Activated CD4-positive, alpha-beta T cell treated with anti-CD3 and anti-CD28 coated beads for 24 hours (primary cell): Measurements from ENCODE around the gene CYGB.
A peak's percentile ranks its signal among the peaks of the same experiment; 100 is the strongest.

Source experiments
- DNase-seq, 2 donors: peaks; one replicate each; pipeline ENCODE4 v3.0.0-alpha.2; 2020; ENCODE audit warnings: low read depth in 2 of 2

The CYGB gene

GRCh38 chr17:76537578-76538280 is at the start of gene CYGB:
Gene CYGB, minus strand, starts transcription at chr17:76537709. Its CDS starts 167 bp downstream, at chr17:76537542.
- DNase-seq: no peak

DNA sequence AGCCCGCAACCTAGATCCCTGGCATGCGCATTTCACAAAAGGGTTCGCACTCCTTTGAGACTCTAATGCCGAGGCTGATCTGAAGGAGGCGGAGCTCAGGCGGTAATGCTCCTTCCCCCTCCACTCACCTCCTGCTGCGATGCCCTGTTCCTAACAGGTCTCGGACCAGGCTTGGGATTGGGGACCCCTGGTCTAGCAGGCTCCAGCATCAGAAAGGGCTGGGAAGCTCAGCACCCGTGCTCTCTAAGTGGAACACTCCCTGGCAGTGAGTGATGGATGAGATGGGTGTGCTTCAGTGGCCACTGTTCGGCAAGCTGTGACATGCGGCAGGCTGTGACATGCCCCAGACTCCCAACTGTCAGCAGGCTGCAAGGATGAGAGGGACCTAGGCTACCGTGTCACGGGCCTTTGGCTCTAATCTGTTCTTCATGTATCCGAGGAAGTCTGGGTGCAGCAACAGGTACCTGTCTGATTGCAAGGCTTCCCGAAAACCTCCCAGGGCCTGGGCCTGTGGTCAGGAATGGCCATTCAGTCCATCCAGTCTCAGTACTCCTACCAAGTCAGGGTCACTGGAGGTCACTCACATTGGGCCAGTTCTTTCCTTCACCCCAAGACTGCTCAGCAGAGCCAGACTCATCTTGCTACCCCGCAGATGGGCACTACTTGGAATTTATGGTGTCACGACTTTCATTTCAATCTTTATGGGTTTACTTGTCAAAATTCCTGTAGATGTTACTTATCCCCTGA is 49.4 kb upstream of the CYGB start:
- no peak for DNase-seq

- DNase-seq: peak in 1 of 2 donors; percentile 22
Observed at GRCh38 chr17:76585649-76586593, 48.4 kb upstream of the CYGB start, which contains the start of gene ST6GALNAC2. Gene ST6GALNAC2, minus strand, starts transcription at chr17:76585860. Its CDS starts 52 bp downstream, at chr17:76585808.

DNA sequence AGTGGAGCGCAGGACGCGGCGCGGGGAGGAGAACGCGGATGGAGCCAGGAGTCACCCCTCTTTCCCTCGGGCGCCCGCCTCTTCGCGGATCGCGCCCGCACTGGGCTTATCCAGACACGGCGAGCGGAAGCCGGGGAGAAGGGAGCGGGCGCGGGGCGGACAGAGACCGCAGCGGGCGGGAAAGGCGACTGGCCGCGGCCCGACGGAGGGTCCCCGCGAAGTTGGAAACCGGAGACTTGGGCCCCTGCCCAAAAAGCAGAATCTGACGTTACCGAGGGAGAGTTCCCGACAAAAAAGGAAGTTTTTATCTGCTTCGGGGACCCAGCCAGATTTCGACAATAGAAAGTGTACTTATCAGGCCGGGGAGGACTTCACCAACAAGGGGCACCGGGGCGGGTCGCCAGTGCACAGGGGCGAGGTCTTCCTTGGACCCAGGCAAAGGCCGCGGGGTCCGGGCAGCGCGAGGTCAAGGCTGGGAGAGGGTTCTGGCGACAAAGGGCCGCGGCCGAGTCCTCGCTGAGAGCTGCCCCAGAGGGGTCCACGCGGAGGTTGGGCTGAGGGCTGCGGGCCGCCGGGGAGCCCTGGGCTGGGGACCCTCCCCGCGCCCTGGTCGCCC is 47.6 kb upstream of the CYGB start:
- no peak for DNase-seq

DNA sequence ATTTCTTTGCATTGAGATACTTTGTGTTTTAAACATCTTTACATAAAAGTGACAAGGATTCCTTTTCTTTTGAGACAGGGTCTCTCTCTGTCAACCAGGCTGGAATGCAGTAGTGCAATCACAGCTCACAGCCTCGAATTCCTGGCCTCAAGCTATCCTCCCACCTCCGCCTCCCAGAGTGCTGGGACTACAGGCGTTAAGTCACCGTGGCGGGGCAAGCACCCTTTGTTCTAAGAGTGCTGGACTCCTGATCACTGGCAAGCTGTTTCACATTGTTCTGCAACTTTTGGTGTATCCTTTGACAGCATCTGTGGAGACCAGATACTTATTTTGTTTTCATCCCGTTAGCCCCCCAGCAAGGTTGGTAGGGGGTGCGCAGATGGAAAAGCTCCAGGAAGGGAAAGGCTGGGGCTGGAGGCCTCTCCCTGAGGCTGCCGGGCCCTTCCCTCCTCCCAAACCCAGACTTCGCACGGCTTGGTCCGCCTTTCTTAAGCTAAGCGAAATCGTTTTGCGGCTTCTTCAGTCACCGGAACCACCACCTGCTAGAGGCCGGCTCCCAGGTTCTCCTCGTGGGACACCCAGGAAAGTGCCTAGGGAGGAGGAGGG is 47.0 kb upstream of the CYGB start:
- DNase-seq: no peak

- DNase-seq: no peak
Observed at GRCh38 chr17:76582660-76583059, 45.2 kb upstream of the CYGB start.

DNA sequence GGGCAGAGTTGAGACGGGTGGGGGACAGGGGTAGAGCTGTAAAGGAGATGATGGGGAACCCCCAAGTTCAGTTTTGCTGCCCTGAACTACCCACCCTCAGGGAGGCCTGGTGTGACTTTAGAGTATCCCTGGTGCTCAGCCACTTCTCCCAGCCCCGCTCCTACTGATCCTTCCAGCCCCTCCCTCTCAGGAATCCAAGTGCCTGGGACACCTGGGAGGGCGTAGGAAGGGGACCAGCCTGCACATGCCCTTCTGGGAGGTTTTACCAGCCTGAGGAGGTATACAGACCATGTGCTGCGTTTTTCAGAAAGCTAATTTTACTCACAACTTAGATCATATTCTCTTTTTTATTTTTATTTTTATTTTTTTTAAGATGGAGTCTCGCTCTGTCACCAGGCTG is 44.0 kb upstream of the CYGB start:
- no peak for DNase-seq

GRCh38 chr17:76579281-76579680 is 41.8 kb upstream of the CYGB start:
- DNase-seq: no peak

- DNase-seq: no peak
Observed at GRCh38 chr17:76578376-76578775, 40.9 kb upstream of the CYGB start.

DNA sequence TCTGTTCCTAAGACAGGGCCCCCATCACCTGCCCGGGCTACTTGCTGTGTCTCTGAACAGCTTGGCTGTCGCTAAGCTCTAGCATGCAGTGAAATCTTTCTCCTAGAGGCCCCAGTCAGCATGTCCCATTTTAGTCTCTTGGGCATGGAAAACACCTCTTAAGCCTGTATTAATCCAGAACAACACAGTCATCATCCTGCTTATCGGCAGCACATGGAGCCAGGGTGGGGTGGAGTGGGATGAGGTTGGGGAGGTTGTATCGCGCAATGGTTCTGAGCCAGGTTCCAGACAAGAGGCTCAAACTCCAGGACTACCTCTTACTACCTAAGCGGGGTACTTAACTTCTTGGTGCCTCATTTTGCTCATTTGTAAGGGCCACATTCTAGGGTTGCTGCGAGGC is 40.4 kb upstream of the CYGB start:
- no peak for DNase-seq

DNA sequence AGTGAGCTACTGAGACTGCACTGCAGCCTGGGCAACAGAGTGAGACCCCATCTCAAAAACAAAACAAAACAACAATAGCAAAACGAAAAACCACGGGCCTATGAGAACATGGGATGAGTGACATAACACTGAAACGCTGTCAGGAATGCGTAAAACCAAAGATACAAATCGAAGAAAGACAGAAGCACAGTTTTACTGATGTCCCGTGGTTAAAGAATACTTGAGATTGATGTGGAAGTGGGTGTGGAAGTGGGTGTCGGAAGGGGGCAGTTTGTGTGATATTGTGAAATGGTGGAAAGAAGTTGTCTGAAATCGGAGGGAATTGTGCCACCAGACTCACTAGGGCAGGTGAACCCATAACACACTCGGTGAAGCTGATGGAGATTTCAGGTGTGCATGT is 38.7 kb upstream of the CYGB start:
- DNase-seq: no peak

DNA sequence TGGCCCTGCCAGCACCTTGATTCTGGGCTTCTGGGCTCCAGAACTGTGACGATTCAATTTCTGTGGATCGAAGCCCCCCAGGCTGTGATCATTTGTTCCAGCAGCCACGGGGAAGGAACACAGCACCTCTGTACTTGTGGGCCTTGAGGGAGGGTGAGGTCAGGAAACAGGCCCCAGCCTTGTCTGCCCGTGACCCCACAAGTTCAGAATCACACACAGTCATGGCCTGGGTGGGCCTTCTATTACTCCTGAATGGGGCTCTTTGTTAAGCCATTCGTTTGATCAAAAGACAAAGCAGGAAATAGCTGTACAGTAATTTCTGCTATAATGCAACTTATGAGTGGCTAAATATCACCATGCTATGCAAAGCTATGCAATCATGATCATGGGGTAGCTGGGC is 38.1 kb upstream of the CYGB start:
- DNase-seq: no peak

- no peak for DNase-seq
Observed at GRCh38 chr17:76574166-76574565, 36.7 kb upstream of the CYGB start.

DNA sequence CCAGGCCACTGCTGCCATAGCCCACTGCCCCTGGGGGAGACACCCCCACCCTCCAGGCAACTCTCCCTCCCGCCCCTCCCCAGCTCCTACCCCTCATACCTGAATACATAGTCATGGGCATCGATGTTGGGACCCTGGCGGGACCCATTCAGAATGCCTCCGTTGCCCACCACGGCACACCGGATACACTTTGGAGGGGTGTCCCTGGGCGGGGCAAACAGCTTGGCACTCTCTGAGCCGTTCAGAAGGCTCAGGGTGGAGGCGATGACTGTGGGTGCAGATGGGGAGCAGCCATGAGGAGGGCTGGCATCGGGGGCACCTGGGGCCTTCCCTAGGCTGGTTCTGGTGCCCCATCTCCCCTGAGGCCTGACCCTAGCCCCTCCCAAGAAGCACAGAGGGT is 35.6 kb upstream of the CYGB start:
- DNase-seq: no peak

GRCh38 chr17:76572201-76572910 is 34.8 kb upstream of the CYGB start:
- no peak for DNase-seq

GRCh38 chr17:76570877-76571471 is 33.5 kb upstream of the CYGB start:
- no peak for DNase-seq

GRCh38 chr17:76570457-76570856 is 32.9 kb upstream of the CYGB start:
- no peak for DNase-seq

- no peak for DNase-seq
Observed at GRCh38 chr17:76569607-76570279, 32.2 kb upstream of the CYGB start.

- DNase-seq: no peak
Observed at GRCh38 chr17:76568811-76569221, 31.3 kb upstream of the CYGB start.
